Activated T-helper 1 cell treated with anti-CD3 and anti-CD28 coated beads, Interleukin-2, amount 50 U/mL, for 16 hours (primary cell): Measurements from ENCODE around the gene TRAF2.

ENCODE experiments used
- DNase-seq, 2 donors: peaks; one replicate each; pipeline ENCODE4 v3.0.0-alpha.2; 2020; ENCODE audit warnings: low read depth in 1 of 2, low spot score in 1 of 2

Gene TRAF2

GRCh38 chr9:136934277-136934676, 48.0 kb downstream of the TRAF2 start:
- no peak for DNase-seq

- DNase-seq: no peak
Measured at GRCh38 chr9:136935651-136936050, 49.3 kb downstream of the TRAF2 start.

- no peak for DNase-seq
Measured at GRCh38 chr9:136936645-136937170, 50.4 kb downstream of the TRAF2 start.

GRCh38 chr9:136937186-136938001, 51.1 kb downstream of the TRAF2 start:
- no peak for DNase-seq

- no peak for DNase-seq
Measured at GRCh38 chr9:136939431-136939995, 53.2 kb downstream of the TRAF2 start.

- DNase-seq: no peak
Measured at GRCh38 chr9:136939996-136940525, 53.7 kb downstream of the TRAF2 start.

- no peak for DNase-seq
Measured at GRCh38 chr9:136940526-136941230, 54.4 kb downstream of the TRAF2 start.

- DNase-seq: no peak
Measured at GRCh38 chr9:136941231-136942111, 55.2 kb downstream of the TRAF2 start.

- no peak for DNase-seq
Measured at GRCh38 chr9:136942112-136942880, 56.0 kb downstream of the TRAF2 start.

GRCh38 chr9:136942881-136943230, 56.5 kb downstream of the TRAF2 start:
- DNase-seq: no peak

- DNase-seq: no peak
Measured at GRCh38 chr9:136943291-136944211, 57.2 kb downstream of the TRAF2 start.

- DNase-seq: no peak
Measured at GRCh38 chr9:136944212-136944518, 57.8 kb downstream of the TRAF2 start.

- peak; percentile 85 to 94 for DNase-seq
Measured at GRCh38 chr9:136944519-136945332, 58.4 kb downstream of the TRAF2 start, which contains the start of the genes C8G and FBXW5. TSS of gene C8G (plus strand) at chr9:136945243. CDS start at chr9:136945321, 78 bp downstream. TSS of gene FBXW5 (minus strand) at chr9:136944738. CDS start at chr9:136944083, 655 bp downstream.

- no peak for DNase-seq
Measured at GRCh38 chr9:136945333-136946227, 59.3 kb downstream of the TRAF2 start.

GRCh38 chr9:136946228-136947027, 60.1 kb downstream of the TRAF2 start:
- no peak for DNase-seq
